Endothelial cell of umbilical vein (primary cell): ENCODE results near the gene RASAL3. TPM values are rescaled to one million over a fixed set of nuclear protein-coding genes. Genes with fewer than 3 reads are reported as not detected.

Experiments
- BruUV-seq: library from RNA; stranded (reverse); fragments of 400-500 nt; replicated peaks from 2 replicates; lab custom pipeline; 2021; lab: Mats Ljungman, UMichigan
- CTCF ChIA-PET: fragments of 300-600, 350-600 bp; sonication (Branson Sonifier 250); formaldehyde crosslinking; loops from one replicate; lab custom pipeline; 2021; ENCODE audit warnings: antibody characterized with exemption, inconsistent platforms; lab: Charles Lee
- POLR2A ChIA-PET: fragments of 300-600, 350-600 bp; sonication (Branson Sonifier 250); formaldehyde crosslinking; loops from one replicate; lab custom pipeline; 2021; ENCODE audit warnings: antibody characterized with exemption, inconsistent platforms; lab: Charles Lee
- DNase-seq: peaks from one replicate; pipeline ENCODE4 v3.0.0-alpha.2; 2011; ENCODE audit warnings: low read depth, low spot score
- FAIRE-seq: peaks from 2 replicates; lab custom pipeline; 2011; peaks lifted over from hg19 to GRCh38; lab: Jason Lieb, UNC
- H2AFZ ChIP-seq: 2 replicates; pipeline ENCODE4 v1.6.0; 2012; ENCODE audit warnings: low read depth, low read length, control low read depth, inconsistent platforms
- H3K27ac ChIP-seq: 2 replicates; pipeline ENCODE4 v1.5.1; 2011; ENCODE audit warnings: low read depth, mild to moderate bottlenecking, control low read depth, low read length, moderate library complexity; ENCODE audit not compliant: insufficient read depth
- H3K27me3 ChIP-seq, 2 experiments: 2 replicates each; pipeline versions ENCODE4 v1.6.0 to v1.6.1; 2011; ENCODE audit warnings: low read length in 2 of 2, mixed read lengths in 1 of 2; ENCODE audit not compliant: control insufficient read depth in 2 of 2, insufficient read depth in 2 of 2
- H3K36me3 ChIP-seq, 2 experiments: 2 replicates in 1 of 2; 3 replicates in 1 of 2; pipeline ENCODE4 v1.5.1; 2011; ENCODE audit warnings: low read length in 2 of 2, mild to moderate bottlenecking in 1 of 2, moderate library complexity in 1 of 2; ENCODE audit not compliant: control insufficient read depth in 2 of 2, insufficient read depth in 2 of 2; ENCODE audit errors: extremely low read depth in 1 of 2
- H3K4me1 ChIP-seq: 3 replicates; pipeline ENCODE4 v1.5.1; 2011; ENCODE audit warnings: mild to moderate bottlenecking, low read length; ENCODE audit not compliant: control insufficient read depth, insufficient read depth; ENCODE audit errors: extremely low read depth
- H3K4me2 ChIP-seq: 2 replicates; pipeline ENCODE4 v1.6.1; 2011; ENCODE audit warnings: low read length, control low read depth, mixed read lengths; ENCODE audit not compliant: insufficient read depth
- H3K4me3 ChIP-seq, 3 experiments: fragments of 200-600 bp in 1 of 3; sonication (generic), shearing (Covaris generic) in 1 of 3; replicated peaks in 1 of 3; 2 replicates each; pipeline ENCODE4 v1.5.1; 2011 to 2016; ENCODE audit warnings: control low read depth in 3 of 3, low read length in 3 of 3, mild to moderate bottlenecking in 2 of 3, inconsistent platforms in 1 of 3, low read depth in 1 of 3, moderate library complexity in 1 of 3; ENCODE audit not compliant: insufficient read depth in 1 of 3
- H3K79me2 ChIP-seq: 2 replicates; pipeline ENCODE4 v1.6.0; 2012; ENCODE audit warnings: low read length, inconsistent platforms; ENCODE audit not compliant: control insufficient read depth, insufficient read depth
- H3K9ac ChIP-seq: replicated peaks from 2 replicates; pipeline ENCODE3; 2011; ENCODE audit warnings: low read length, control low read depth; ENCODE audit not compliant: insufficient read depth; ENCODE audit errors: extremely low read depth
- H3K9me1 ChIP-seq: replicated peaks from 3 replicates; pipeline ENCODE4 v1.6.0; 2011; ENCODE audit warnings: mild to moderate bottlenecking, low read length; ENCODE audit not compliant: control insufficient read depth, insufficient read depth; ENCODE audit errors: extremely low read depth
- H3K9me3 ChIP-seq: replicated peaks from 2 replicates; pipeline ENCODE4 v1.5.1; 2012; ENCODE audit warnings: low read length, inconsistent platforms; ENCODE audit not compliant: control insufficient read depth, insufficient read depth
- H4K20me1 ChIP-seq: replicated peaks from 2 replicates; pipeline ENCODE3; 2011; ENCODE audit warnings: mild to moderate bottlenecking, low read length; ENCODE audit not compliant: control insufficient read depth, insufficient read depth; ENCODE audit errors: extremely low read depth
- EZH2 ChIP-seq: IDR thresholded peaks from 2 replicates; pipeline ENCODE4 v1.6.1; 2012; ENCODE audit warnings: borderline replicate concordance, low read depth, mild to moderate bottlenecking, moderate library complexity, low read length, inconsistent platforms; ENCODE audit not compliant: severe bottlenecking
- FOS ChIP-seq: IDR thresholded peaks from 2 replicates; pipeline ENCODE4 v1.6.1; 2011; ENCODE audit warnings: mild to moderate bottlenecking, low read length, moderate library complexity, borderline replicate concordance; ENCODE audit not compliant: insufficient read depth
- GATA2 ChIP-seq: IDR thresholded peaks from 2 replicates; pipeline ENCODE4 v1.7.0; 2011; ENCODE audit warnings: low read depth, mild to moderate bottlenecking, moderate library complexity, mixed read lengths, low read length; ENCODE audit not compliant: insufficient read length, insufficient read depth
- JUN ChIP-seq: IDR thresholded peaks from 2 replicates; pipeline ENCODE4 v1.6.1; 2011; ENCODE audit warnings: borderline replicate concordance, low read depth; ENCODE audit not compliant: insufficient read length, insufficient read depth
- MYC ChIP-seq: IDR thresholded peaks from one replicate; pipeline ENCODE4 v1.6.1; 2011; ENCODE audit warnings: mild to moderate bottlenecking, low read depth, low read length
- POLR2A ChIP-seq: IDR thresholded peaks from 2 replicates; pipeline ENCODE4 v1.6.1; 2012; ENCODE audit warnings: low read depth, mild to moderate bottlenecking, control low read depth, low read length
- POLR2AphosphoS5 ChIP-seq: IDR thresholded peaks from 2 replicates; pipeline ENCODE4 v1.6.1; 2012; ENCODE audit warnings: low read depth, mild to moderate bottlenecking, control low read depth, low read length, moderate library complexity; ENCODE audit not compliant: insufficient read depth
- dilution Hi-C: fragments of 300-500 bp; cut with MboI; formaldehyde crosslinking; loops from one replicate; pipeline ENCODE4 v1.15.0; 2019; ENCODE audit warnings: low sequenced_read_pairs; ENCODE audit not compliant: extremely low pct_ligation_motif_present
- intact Hi-C: fragments of 100-400 bp; cut with micrococcal nuclease; formaldehyde crosslinking; loops from one replicate; pipeline ENCODE4 v1.10.0; 2022
- polyA plus RNA-seq, 4 experiments: library from polyadenylated mRNA; depleted of rRNA in 3 of 4; stranded (reverse) in 3 of 4; unstranded in 1 of 4; fragments of >200 nt; gene quantifications; 2 replicates each; pipeline versions ENCODE4 v1.2.1 to v1.2.3, GENCODE V29; 2011 to 2012; ENCODE audit warnings: missing spikeins in 1 of 4
- total RNA-seq: library from RNA; stranded (reverse); gene quantifications from 2 replicates; pipeline ENCODE4 v1.2.3, GENCODE V29; 2021
- TF ChIP-seq, protein P1 (sequence below), 2 donors: IDR thresholded peaks; 1 replicate in 1 of 2; 2 replicates in 1 of 2; pipeline ENCODE4 v1.5.1; 2011; ENCODE audit warnings: low read length in 2 of 2, mild to moderate bottlenecking in 2 of 2, moderate library complexity in 2 of 2, control low read depth in 1 of 2, inconsistent platforms in 1 of 2, low read depth in 1 of 2; ENCODE audit not compliant: insufficient read depth in 1 of 2; ENCODE audit errors: extremely low read depth in 1 of 2
- TF ChIP-seq, protein P2 (sequence below): IDR thresholded peaks from 2 replicates; pipeline ENCODE4 v1.6.1; 2011; ENCODE audit not compliant: insufficient read depth, insufficient read length

RASAL3 gene
- total and polyA plus RNA-seq, 2 donors (not counting 3 experiments of a cell fraction or from before 2014, with no cell fraction given), result 4.1 to 5.7 TPM

DNA sequence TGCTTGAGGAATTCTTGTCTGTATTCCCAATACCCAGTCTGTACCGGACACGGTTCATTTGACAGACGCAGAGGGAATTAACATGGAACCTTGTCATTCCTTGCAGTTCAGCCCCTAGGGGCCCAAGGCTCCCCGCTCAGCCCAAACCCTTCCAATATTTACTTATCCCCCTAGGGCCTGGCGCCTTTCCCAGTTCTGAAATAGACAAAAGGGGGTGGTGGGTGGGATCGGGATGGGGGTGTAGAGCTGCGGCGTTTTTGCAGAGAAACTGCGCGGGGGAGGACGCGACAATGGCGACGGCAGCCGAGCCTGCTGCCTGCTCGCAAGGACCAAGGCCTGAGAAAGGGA is 46.1 kb downstream of the RASAL3 start:
- ChIA-PET CTCF (interaction anchor here (0.7 to 4.9 kb wide), 11 partner anchors 9 to 326 kb away, joined by 3 to 124 read pairs (median 11); partner anchors contain the start of gene AKAP8), POLR2A (interaction anchor here (0.5 to 2.5 kb wide), 6 partner anchors 8 to 138 kb away, joined by 3 to 13 read pairs (median 10); partner anchors contain the start of gene AKAP8)
- peak overlapping the region; percentile 78 for H3K9ac ChIP-seq
- BruUV-seq, result no TSS peak
- peak overlapping the region; percentile 62 for H3K27ac ChIP-seq
- intact Hi-C loops (loop anchor here (5.0 kb wide), 2 partner anchors 166 to 311 kb away; partner anchors contain the start of gene SYDE1), dilution Hi-C loops (no loop called here)
- H3K79me2 ChIP-seq, result peaks cover 53% of the 10 kb centered on the region
- peak overlapping the region; percentile 80 for H3K4me2 ChIP-seq
- H3K36me3 ChIP-seq, result peaks cover 5 to 11% of the 10 kb centered on the region in 2 experiments
- peak overlapping the region; percentile 72 to 85 (median 85) for H3K4me3 ChIP-seq
- no peak for FAIRE-seq
- H2AFZ ChIP-seq, result peak overlapping the region; percentile 60
- H4K20me1 ChIP-seq, result no peaks in the 10 kb centered on the region
- no peaks in the 10 kb centered on the region for H3K9me1 ChIP-seq
- TF ChIP-seq POLR2A, result no peak
- no peak for TF ChIP-seq MYC
- peaks cover 14% of the 10 kb centered on the region for H3K4me1 ChIP-seq
- DNase-seq, result no peak
- H3K9me3 ChIP-seq, result no peaks in the 10 kb centered on the region
- H3K27me3 ChIP-seq, result no peaks in the 10 kb centered on the region

DNA sequence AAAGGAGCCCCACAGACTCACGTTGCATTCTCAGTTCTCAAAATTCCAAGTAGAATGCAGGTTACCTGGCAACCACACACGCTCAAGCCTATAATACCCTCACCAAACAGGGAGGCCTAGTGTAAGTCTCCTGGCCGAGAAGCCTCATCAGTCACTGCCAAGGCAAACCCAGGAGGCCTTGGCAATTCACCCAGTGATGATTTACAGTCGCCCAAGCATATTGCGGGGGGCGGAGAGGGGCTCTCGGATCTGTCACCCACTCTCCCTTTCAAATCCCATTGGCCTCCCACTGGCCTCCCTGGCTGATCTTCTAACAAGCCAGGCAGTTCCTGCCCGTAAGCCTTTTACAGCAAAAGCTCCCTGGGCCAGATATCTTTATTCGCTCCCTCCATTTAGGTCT is 46.6 kb downstream of the RASAL3 start:
- ChIA-PET POLR2A (interaction anchor here (0.5 to 1.7 kb wide), 2 partner anchors 8 to 137 kb away, joined by 3 to 5 read pairs; no protein-coding TSS in a partner anchor), CTCF (interaction anchor here (1.4 to 4.9 kb wide), 7 partner anchors 8 to 316 kb away, joined by 4 to 124 read pairs (median 19); partner anchors contain the start of gene AKAP8)
- DNase-seq (peak; percentile 29), FAIRE-seq (no peak)
- Histone ChIP-seq H3K9me1 (no peaks in the 10 kb centered on the region), H2AFZ (no peak overlapping the region), H3K4me2 (peak overlapping the region; percentile 80), H3K79me2 (peaks cover 58% of the 10 kb centered on the region), H3K27ac (peak overlapping the region; percentile 62), H3K9ac (peak overlapping the region; percentile 78), H3K27me3 (no peaks in the 10 kb centered on the region), H3K9me3 (no peaks in the 10 kb centered on the region), H3K36me3 (peaks cover 5 to 7% of the 10 kb centered on the region in 2 experiments), H3K4me3 (peak overlapping the region; percentile 72 to 85 (median 85)), H3K4me1 (peaks cover 14% of the 10 kb centered on the region), H4K20me1 (no peaks in the 10 kb centered on the region)
- no TSS peak for BruUV-seq
- TF ChIP-seq EZH2, result no peak
- no peak for TF ChIP-seq MYC
- no peak for TF ChIP-seq GATA2
- TF ChIP-seq, protein P1, sequence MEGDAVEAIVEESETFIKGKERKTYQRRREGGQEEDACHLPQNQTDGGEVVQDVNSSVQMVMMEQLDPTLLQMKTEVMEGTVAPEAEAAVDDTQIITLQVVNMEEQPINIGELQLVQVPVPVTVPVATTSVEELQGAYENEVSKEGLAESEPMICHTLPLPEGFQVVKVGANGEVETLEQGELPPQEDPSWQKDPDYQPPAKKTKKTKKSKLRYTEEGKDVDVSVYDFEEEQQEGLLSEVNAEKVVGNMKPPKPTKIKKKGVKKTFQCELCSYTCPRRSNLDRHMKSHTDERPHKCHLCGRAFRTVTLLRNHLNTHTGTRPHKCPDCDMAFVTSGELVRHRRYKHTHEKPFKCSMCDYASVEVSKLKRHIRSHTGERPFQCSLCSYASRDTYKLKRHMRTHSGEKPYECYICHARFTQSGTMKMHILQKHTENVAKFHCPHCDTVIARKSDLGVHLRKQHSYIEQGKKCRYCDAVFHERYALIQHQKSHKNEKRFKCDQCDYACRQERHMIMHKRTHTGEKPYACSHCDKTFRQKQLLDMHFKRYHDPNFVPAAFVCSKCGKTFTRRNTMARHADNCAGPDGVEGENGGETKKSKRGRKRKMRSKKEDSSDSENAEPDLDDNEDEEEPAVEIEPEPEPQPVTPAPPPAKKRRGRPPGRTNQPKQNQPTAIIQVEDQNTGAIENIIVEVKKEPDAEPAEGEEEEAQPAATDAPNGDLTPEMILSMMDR (IDR thresholded peaks at IDR 0.05; ENCODE audit: extremely low read depth in 1 of 2, insufficient read depth in 1 of 2, low read depth in 1 of 2, low read length in 2 of 2), result no peak
- no peak for TF ChIP-seq JUN
- TF ChIP-seq, protein P2, sequence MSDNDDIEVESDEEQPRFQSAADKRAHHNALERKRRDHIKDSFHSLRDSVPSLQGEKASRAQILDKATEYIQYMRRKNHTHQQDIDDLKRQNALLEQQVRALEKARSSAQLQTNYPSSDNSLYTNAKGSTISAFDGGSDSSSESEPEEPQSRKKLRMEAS, result no peak
- TF ChIP-seq POLR2AphosphoS5, result no peak
- no peak for TF ChIP-seq POLR2A
- no peak for TF ChIP-seq FOS
- dilution Hi-C loops, result no loop called here
- intact Hi-C loops, result loop anchor here (5.0 kb wide), 2 partner anchors 165 to 310 kb away; partner anchors contain the start of gene SYDE1
